ENCODE results near the gene ZBTB2. TPM values are rescaled to one million over a fixed set of nuclear protein-coding genes. Genes with fewer than 3 reads are reported as not detected.

The ZBTB2 gene
- polyA plus RNA-seq, 3 donors: 7.2 to 14.0 (median 9.6) TPM

DNA sequence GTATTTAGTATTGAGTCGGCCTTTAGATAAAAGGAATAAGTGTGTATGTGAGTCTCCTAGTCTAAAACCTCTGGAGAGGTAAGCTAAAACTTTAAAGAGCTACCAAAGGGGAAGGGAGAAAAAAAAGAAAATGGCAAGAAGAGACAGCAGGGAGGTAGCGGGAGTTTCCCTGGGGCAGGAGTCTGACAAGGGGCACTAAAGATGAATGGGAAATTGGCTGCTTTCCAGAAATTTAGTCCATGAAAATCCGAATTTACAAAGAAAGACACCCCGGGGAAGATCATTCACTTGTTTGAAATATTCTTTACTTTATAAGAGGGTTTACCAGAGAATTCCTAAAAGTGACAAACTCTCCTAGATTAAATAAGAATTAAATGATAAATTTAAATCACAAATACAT, 41.3 kb upstream of the ZBTB2 start:
- Histone ChIP-seq H2AFZ (ENCODE audit: insufficient read depth, low read depth, low read length, poor library complexity, severe bottlenecking) (no peak overlapping the region), H3K36me3 (replicated peaks in 1 of 2; ENCODE audit: control insufficient read depth in 1 of 2, insufficient read depth in 2 of 2, low read length in 2 of 2) (peaks cover 56 to 82% of the 10 kb centered on the region in 2 donors), H3K9ac (ENCODE audit: insufficient read depth, low read length, poor library complexity, severe bottlenecking) (no peak overlapping the region), H4K20me1 (ENCODE audit: insufficient read depth, low read length) (peaks cover 1% of the 10 kb centered on the region), H3K4me3 (replicated peaks in 1 of 3; ENCODE audit: low read depth in 2 of 3, low read length in 3 of 3) (no peak overlapping the region), H3K27ac (ENCODE audit: low read depth in 1 of 2, low read length in 2 of 2) (no peak overlapping the region), H3K9me3 (replicated peaks in 1 of 2; ENCODE audit: control insufficient read depth in 1 of 2, insufficient read depth in 1 of 2, low read length in 2 of 2) (no peaks in the 10 kb centered on the region), H3K27me3 (ENCODE audit: control insufficient read depth in 2 of 2, insufficient read depth in 2 of 2, low read length in 2 of 2) (no peaks in the 10 kb centered on the region), H3K79me2 (ENCODE audit: insufficient read depth, low read length) (peaks cover 14% of the 10 kb centered on the region), H3K4me1 (ENCODE audit: control insufficient read depth in 1 of 2, insufficient read depth in 2 of 2, low read length in 2 of 2) (no peaks in the 10 kb centered on the region), H3K4me2 (replicated peaks; ENCODE audit: extremely low read depth, low read length, poor library complexity, severe bottlenecking) (no peak overlapping the region)
- Mint-ChIP-seq H3K4me1 (no peaks in the 10 kb centered on the region), H3K27ac (no peak overlapping the region), H3K27me3 (ENCODE audit: low read depth in 3 of 3) (no peaks in the 10 kb centered on the region), H3K4me3 (no peak overlapping the region), H3K36me3 (peaks cover 48 to 73% of the 10 kb centered on the region in 2 donors), H3K9me3 (no peaks in the 10 kb centered on the region)
- WGBS (ENCODE audit: insufficient coverage): 100% methylated on average over 1 of the region's 4 CpGs
- DNase-seq: no peak
- TF ChIP-seq, protein P1, sequence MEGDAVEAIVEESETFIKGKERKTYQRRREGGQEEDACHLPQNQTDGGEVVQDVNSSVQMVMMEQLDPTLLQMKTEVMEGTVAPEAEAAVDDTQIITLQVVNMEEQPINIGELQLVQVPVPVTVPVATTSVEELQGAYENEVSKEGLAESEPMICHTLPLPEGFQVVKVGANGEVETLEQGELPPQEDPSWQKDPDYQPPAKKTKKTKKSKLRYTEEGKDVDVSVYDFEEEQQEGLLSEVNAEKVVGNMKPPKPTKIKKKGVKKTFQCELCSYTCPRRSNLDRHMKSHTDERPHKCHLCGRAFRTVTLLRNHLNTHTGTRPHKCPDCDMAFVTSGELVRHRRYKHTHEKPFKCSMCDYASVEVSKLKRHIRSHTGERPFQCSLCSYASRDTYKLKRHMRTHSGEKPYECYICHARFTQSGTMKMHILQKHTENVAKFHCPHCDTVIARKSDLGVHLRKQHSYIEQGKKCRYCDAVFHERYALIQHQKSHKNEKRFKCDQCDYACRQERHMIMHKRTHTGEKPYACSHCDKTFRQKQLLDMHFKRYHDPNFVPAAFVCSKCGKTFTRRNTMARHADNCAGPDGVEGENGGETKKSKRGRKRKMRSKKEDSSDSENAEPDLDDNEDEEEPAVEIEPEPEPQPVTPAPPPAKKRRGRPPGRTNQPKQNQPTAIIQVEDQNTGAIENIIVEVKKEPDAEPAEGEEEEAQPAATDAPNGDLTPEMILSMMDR (IDR thresholded peaks at IDR 0.05): no peak
- intact Hi-C loops (cut with micrococcal nuclease): no loop called here

DNA sequence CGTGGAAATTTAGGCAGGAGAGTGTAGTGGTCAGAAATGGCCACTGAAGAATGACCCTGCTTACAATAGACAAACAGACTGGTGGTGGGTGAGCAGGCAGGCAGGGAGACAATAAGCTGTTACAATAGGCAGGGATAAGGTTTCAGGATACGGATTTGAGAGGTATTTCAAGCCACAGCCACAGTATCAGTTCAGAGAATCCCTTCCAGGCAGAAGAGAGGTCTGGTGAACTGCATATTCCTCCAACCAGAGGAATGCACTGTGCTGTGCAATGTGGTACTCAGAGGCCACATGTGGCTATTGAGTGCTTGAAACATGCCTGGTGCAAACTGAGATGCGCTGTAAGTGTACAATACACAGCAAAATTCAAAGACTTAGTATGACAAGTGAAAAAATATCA, 40.0 kb upstream of the ZBTB2 start:
- Histone ChIP-seq H3K9me3 (replicated peaks in 1 of 2; ENCODE audit: control insufficient read depth in 1 of 2, insufficient read depth in 1 of 2, low read length in 2 of 2) (no peaks in the 10 kb centered on the region), H3K79me2 (ENCODE audit: insufficient read depth, low read length) (peaks cover 3% of the 10 kb centered on the region), H3K4me2 (replicated peaks; ENCODE audit: extremely low read depth, low read length, poor library complexity, severe bottlenecking) (no peak overlapping the region), H3K27ac (ENCODE audit: low read depth in 1 of 2, low read length in 2 of 2) (no peak overlapping the region), H3K4me3 (replicated peaks in 1 of 3; ENCODE audit: low read depth in 2 of 3, low read length in 3 of 3) (no peak overlapping the region), H3K9ac (ENCODE audit: insufficient read depth, low read length, poor library complexity, severe bottlenecking) (no peak overlapping the region), H2AFZ (ENCODE audit: insufficient read depth, low read depth, low read length, poor library complexity, severe bottlenecking) (no peak overlapping the region), H3K27me3 (ENCODE audit: control insufficient read depth in 2 of 2, insufficient read depth in 2 of 2, low read length in 2 of 2) (no peaks in the 10 kb centered on the region), H3K4me1 (ENCODE audit: control insufficient read depth in 1 of 2, insufficient read depth in 2 of 2, low read length in 2 of 2) (no peaks in the 10 kb centered on the region), H4K20me1 (ENCODE audit: insufficient read depth, low read length) (no peaks in the 10 kb centered on the region), H3K36me3 (replicated peaks in 1 of 2; ENCODE audit: control insufficient read depth in 1 of 2, insufficient read depth in 2 of 2, low read length in 2 of 2) (peaks cover 60 to 85% of the 10 kb centered on the region in 2 donors)
- WGBS (ENCODE audit: insufficient coverage): 100% methylated on average over 2 of the region's 3 CpGs
- TF ChIP-seq, protein P1 (IDR thresholded peaks at IDR 0.05): no peak
- peak overlapping the region in 2 of 7 donors; percentile 3 to 58 for H3K27ac Mint-ChIP-seq
- H3K36me3 Mint-ChIP-seq: peaks cover 54 to 80% of the 10 kb centered on the region in 2 donors
- DNase-seq: no peak
- H3K4me1 Mint-ChIP-seq: no peaks in the 10 kb centered on the region
- H3K4me3 Mint-ChIP-seq: no peak overlapping the region
- intact Hi-C loops (cut with micrococcal nuclease): no loop called here
- no peaks in the 10 kb centered on the region for H3K27me3 Mint-ChIP-seq (ENCODE audit: low read depth in 3 of 3)
- H3K9me3 Mint-ChIP-seq: no peaks in the 10 kb centered on the region

Measured in CD14-positive monocyte (primary cell).